PC-3 (cell line): Measurements from ENCODE around the gene SDK2.

Experiments used
- EZH2phosphoT487 ChIP-seq: fragments of 300-600 bp; sonication (generic); IDR thresholded peaks from 2 replicates; pipeline ENCODE4 v1.6.1; 2018; ENCODE audit warnings: mild to moderate bottlenecking, antibody characterized with exemption, low read length, borderline replicate concordance
- TF ChIP-seq, protein P1 (sequence below): fragments of 300-600 bp; sonication (generic); conservative IDR thresholded peaks from 2 replicates; pipeline ENCODE4 v1.5.1; 2017; ENCODE audit warnings: antibody characterized with exemption, low read depth, mild to moderate bottlenecking, low read length

DNA sequence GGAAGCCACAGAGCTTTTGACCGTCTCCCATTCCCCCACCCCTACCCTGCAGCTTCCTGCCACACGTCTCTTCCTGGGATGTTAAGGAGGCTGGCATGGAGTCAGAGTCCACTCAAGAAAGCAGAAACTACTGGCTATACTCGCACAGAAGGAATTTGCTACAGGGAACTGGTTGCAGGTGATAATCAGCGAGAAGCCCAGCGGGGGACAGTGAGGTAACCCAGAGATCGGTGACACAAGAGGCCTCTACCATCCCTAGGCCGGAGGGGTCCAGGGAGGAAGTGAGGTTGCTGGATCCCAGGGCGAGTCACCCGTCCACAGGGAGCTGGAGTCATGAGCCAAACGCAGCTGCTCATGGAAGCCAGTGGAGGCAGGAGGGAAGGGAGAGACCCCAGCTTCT is 93.7 kb downstream of the SDK2 start:
- TF ChIP-seq, protein P1, sequence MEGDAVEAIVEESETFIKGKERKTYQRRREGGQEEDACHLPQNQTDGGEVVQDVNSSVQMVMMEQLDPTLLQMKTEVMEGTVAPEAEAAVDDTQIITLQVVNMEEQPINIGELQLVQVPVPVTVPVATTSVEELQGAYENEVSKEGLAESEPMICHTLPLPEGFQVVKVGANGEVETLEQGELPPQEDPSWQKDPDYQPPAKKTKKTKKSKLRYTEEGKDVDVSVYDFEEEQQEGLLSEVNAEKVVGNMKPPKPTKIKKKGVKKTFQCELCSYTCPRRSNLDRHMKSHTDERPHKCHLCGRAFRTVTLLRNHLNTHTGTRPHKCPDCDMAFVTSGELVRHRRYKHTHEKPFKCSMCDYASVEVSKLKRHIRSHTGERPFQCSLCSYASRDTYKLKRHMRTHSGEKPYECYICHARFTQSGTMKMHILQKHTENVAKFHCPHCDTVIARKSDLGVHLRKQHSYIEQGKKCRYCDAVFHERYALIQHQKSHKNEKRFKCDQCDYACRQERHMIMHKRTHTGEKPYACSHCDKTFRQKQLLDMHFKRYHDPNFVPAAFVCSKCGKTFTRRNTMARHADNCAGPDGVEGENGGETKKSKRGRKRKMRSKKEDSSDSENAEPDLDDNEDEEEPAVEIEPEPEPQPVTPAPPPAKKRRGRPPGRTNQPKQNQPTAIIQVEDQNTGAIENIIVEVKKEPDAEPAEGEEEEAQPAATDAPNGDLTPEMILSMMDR: no peak
- no peak for TF ChIP-seq EZH2phosphoT487
